Stimulated activated effector memory CD8-positive, alpha-beta T cell treated with anti-CD3 and anti-CD28 coated beads, Interleukin-12 subunit alpha, Interleukin-12 subunit beta, amount 100 ng/mL, for 72 hours (primary cell): ENCODE results near the gene UCN3.

Experiments
- ATAC-seq: fragments of 150-1000 bp; cut with Tn5 transposase; 2 replicates; pipeline ENCODE4 v1.10.0; 2021
- DNase-seq, 2 donors: peaks; one replicate each; pipeline ENCODE4 v3.0.0; 2021 to 2022; ENCODE audit warnings: low spot score in 2 of 2
- H3K27ac Mint-ChIP-seq: one replicate; pipeline ENCODE4 v1.8.0; 2022; ENCODE audit warnings: mild to moderate bottlenecking, mixed read lengths
- H3K36me3 Mint-ChIP-seq: one replicate; pipeline ENCODE4 v1.8.0; 2022; ENCODE audit warnings: mild to moderate bottlenecking, mixed read lengths
- H3K4me1 Mint-ChIP-seq: one replicate; pipeline ENCODE4 v1.8.0; 2022; ENCODE audit warnings: mixed read lengths
- H3K4me3 Mint-ChIP-seq: one replicate; pipeline ENCODE4 v1.8.0; 2022; ENCODE audit warnings: mild to moderate bottlenecking, mixed read lengths
- H3K9me3 Mint-ChIP-seq: one replicate; pipeline ENCODE4 v1.8.0; 2022; ENCODE audit warnings: mixed read lengths

The UCN3 gene, protein sequence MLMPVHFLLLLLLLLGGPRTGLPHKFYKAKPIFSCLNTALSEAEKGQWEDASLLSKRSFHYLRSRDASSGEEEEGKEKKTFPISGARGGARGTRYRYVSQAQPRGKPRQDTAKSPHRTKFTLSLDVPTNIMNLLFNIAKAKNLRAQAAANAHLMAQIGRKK

DNA sequence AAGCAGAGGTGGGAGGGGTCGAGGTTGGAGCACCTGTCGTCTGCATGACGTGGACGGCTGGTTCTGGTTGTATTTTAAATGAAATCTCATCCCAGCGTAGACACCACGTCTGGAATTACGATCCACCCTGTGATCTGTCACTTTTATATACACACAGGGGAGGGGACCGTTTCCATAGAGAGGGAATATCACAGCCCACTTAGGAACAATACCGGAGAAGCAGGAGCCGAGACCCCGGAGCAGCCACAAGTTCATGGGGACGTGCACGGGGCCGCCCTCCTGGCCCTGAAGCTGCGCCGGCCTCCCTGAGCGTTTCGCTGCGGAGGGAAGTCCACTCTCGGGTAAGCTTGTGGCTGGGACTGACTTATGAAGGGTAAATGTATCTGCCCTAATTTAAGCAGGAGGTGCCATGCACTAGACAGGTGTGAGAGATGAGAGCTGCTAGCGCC is at the start of gene UCN3:
Gene UCN3, plus strand, starts transcription at position 77 of the 449 bp plus-strand sequence. CDS start 8,755 bp downstream, outside the sequence.
- Mint-ChIP-seq H3K36me3 (no peaks in the 10 kb centered on the region), H3K4me1 (peaks cover 4% of the 10 kb centered on the region), H3K27ac (no peak within 1 kb of the TSS), H3K9me3 (no peaks in the 10 kb centered on the region), H3K4me3 (no peak within 1 kb of the TSS)
- DNase-seq (no peak), ATAC-seq (no peak)

DNA sequence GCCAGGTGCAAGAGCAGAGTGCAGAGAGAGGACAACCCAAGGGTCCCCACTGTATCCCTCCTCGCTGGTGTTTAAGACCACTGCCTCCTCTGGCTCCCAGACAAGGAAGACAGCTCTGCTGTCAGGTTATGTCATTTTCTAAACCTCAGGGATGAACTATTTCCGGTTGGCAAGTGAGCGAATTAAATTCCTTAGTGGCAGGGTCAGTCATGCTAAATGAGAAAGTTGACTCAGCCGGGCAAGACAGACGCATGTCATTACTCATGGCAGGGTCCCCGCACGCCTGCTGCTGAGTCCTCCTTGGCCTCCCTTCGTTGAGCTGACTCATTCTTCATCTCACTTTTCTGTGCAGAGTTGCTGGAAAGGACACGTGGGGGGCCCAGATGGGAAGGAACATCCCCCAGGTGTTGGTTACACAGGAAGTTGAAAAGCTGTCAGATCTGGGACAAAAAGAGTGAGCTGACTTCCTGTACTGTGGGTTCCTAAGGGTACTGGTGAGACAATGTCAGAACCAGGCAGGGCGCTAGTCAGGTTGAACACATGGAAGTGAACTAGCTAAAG is 47.1 kb upstream of the UCN3 start:
- Mint-ChIP-seq H3K27ac (peak overlapping the region; percentile 67), H3K4me3 (no peak overlapping the region), H3K9me3 (no peaks in the 10 kb centered on the region), H3K36me3 (no peaks in the 10 kb centered on the region), H3K4me1 (peaks cover 59% of the 10 kb centered on the region)
- DNase-seq (peak; percentile 20 to 73), ATAC-seq (peak; percentile 99)

DNA sequence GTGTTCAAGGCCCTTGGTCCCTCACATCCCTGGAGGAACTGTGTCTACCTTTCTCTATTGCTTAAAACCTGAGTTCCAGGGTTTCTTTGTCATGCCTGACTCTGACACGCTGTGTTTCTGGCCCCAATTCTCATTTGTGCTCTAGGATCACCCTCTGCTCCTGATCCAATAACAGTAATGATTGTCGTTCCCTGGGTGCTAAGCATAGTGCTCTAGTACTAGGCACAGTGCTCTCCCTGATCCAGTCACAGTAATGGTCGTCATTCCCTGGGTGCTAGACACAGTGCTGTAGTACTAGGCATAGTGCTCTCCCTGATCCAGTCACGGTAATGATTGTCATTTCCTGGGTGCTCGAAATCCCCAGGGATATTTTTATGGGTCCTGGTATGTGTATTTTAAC is 46.6 kb upstream of the UCN3 start:
- peak overlapping the region; percentile 67 for H3K27ac Mint-ChIP-seq
- DNase-seq (no peak), ATAC-seq (no peak)
- no peaks in the 10 kb centered on the region for H3K36me3 Mint-ChIP-seq
- no peak overlapping the region for H3K4me3 Mint-ChIP-seq
- H3K9me3 Mint-ChIP-seq = no peaks in the 10 kb centered on the region
- peaks cover 59% of the 10 kb centered on the region for H3K4me1 Mint-ChIP-seq

DNA sequence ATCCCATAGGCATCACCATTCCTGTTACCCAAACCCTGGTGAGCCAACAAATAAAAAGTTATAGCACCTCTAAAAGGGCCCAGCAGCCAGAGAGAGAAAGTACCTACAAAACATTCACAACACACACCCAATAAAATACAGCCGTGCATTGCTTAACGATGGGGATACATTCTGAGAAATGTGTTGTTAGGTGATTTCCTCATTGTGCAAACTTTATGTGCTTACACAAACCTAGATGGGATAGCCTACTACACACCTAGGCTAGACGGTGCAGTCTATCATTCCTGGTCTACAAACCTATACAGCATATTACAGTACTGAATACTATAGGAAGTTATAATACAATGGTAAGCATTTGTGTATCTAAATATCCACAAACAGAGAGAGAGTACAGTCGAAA is 44.9 kb upstream of the UCN3 start:
- ATAC-seq = no peak
- Mint-ChIP-seq H3K27ac (no peak overlapping the region), H3K9me3 (no peaks in the 10 kb centered on the region), H3K36me3 (no peaks in the 10 kb centered on the region), H3K4me1 (peaks cover 43% of the 10 kb centered on the region), H3K4me3 (no peak overlapping the region)
- no peak for DNase-seq

DNA sequence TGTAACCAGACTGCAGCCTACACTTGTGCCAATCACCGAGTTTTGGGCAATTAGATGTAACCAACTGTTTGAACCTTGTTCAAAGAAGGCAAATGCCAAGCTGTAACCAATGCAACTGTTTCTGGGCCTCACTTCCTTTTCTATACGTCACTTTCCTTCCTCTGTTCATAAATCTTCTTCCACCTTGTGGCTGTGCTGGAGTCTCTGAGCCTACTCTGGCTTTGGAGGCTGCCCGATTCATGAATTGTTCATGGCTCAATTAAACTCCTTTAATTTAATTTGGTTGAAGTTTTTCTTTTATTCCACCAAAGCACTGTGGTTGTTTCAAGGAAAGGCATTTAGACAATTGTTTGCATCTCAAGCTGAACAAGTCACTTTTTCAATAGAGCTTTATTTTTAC is 43.5 kb upstream of the UCN3 start:
- Mint-ChIP-seq H3K36me3 (no peaks in the 10 kb centered on the region), H3K27ac (no peak overlapping the region), H3K4me1 (peaks cover 29% of the 10 kb centered on the region), H3K4me3 (no peak overlapping the region), H3K9me3 (no peaks in the 10 kb centered on the region)
- DNase-seq (no peak), ATAC-seq (no peak)

DNA sequence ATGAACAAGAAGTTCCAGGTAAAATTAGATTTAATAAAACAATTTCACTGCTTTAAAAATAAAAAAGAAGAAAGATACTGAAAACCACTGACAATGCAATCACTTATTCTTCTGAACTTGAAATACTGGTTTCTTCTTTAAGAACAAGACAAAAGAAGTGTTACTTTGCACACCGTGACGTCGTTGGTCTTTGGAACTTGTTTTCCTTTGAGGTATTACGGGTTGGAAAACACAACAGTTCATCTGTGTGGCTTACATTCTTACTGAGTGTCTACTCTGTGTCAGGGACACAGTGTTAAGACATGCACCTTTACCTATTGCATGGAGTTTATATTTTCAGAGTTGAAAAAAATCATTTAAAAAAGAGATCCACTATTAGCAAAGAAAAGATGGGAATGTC is 41.3 kb upstream of the UCN3 start:
- H3K36me3 Mint-ChIP-seq = no peaks in the 10 kb centered on the region
- no peak overlapping the region for H3K4me3 Mint-ChIP-seq
- H3K4me1 Mint-ChIP-seq = peaks cover 7% of the 10 kb centered on the region
- DNase-seq (no peak), ATAC-seq (no peak)
- no peaks in the 10 kb centered on the region for H3K9me3 Mint-ChIP-seq
- H3K27ac Mint-ChIP-seq = no peak overlapping the region

DNA sequence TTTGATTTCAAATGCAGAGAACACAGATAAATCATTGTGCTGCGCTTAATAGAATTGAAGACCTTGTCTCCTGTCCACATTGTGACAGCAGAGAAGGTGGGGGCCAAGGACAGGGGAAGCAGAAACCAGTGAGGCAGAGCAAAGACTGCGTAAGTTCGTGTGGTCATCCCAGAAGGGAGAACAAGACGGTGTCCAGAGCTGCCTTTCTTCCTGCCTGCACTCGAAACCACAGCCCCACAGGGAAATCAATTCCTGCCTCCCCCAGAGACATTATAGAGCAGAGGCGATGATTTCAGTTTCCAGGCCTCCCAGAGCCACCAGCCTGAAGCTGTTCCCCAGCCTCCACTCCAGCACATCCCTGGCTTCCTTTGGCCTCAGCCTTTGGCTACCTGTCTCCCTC is 39.7 kb upstream of the UCN3 start:
- DNase-seq (no peak), ATAC-seq (no peak)
- H3K36me3 Mint-ChIP-seq = no peaks in the 10 kb centered on the region
- H3K27ac Mint-ChIP-seq = no peak overlapping the region
- no peaks in the 10 kb centered on the region for H3K9me3 Mint-ChIP-seq
- no peaks in the 10 kb centered on the region for H3K4me1 Mint-ChIP-seq
- no peak overlapping the region for H3K4me3 Mint-ChIP-seq

DNA sequence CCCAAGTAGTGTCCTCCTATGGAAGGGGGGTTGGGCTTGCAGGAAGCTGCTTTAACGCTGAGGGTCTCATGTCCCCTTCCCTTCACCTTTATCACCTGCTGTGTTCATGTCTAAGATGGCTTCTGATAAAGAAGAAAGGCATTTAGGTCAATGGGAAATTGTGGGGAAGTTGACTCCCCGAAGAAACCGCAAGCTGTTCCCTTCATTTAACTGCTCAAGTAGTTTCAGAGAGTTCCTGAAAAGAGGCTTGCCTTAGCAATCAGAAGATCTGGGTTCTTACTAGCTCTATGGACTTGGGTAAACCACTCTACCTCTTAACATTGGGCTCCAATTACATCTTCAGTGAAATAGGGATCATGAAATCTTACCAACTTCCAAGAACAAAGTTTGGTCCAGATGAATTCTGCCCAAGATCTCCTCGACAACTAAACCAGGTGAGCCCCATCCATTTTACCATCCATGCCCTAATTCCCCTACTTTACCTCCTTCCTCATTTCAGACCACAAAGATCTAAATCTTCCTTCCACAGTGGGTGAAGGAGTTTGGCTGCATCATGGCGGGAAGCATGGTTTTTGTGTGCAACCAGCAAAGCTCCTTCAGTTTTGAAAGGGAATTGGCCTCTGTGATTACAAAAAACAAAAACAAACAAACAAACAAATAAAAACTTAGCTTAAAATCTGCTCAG is 30.4 kb upstream of the UCN3 start:
- H3K27ac Mint-ChIP-seq = peak overlapping the region; percentile 46
- no peak for ATAC-seq
- no peak for DNase-seq
- peaks cover 3% of the 10 kb centered on the region for H3K9me3 Mint-ChIP-seq
- no peak overlapping the region for H3K4me3 Mint-ChIP-seq
- no peaks in the 10 kb centered on the region for H3K36me3 Mint-ChIP-seq
- H3K4me1 Mint-ChIP-seq = peaks cover 37% of the 10 kb centered on the region

DNA sequence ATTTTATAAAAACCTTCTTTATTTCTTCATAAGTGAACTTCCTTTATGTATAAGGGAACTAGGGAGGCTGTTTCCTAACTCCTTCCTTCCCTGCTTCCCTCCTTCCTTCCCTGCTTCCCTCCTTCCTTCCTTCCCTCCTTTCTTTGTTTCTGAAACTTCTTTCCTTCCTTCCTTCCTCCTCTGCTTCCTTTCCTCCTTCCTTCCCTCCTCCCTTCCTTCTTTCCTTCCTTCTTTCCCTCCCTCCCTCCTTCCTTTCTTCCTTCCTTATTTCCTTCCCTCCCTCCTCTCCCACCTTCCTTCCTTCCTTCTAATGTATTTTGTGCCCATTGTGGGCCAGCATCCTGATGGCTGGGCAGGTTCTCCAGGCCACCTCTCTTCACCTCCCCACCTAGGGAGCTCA is 26.8 kb upstream of the UCN3 start:
- no peak for DNase-seq
- no peaks in the 10 kb centered on the region for H3K36me3 Mint-ChIP-seq
- H3K4me1 Mint-ChIP-seq = peaks cover 37% of the 10 kb centered on the region
- no peak for ATAC-seq
- no peak overlapping the region for H3K27ac Mint-ChIP-seq
- no peak overlapping the region for H3K4me3 Mint-ChIP-seq
- H3K9me3 Mint-ChIP-seq = peaks cover 3% of the 10 kb centered on the region

DNA sequence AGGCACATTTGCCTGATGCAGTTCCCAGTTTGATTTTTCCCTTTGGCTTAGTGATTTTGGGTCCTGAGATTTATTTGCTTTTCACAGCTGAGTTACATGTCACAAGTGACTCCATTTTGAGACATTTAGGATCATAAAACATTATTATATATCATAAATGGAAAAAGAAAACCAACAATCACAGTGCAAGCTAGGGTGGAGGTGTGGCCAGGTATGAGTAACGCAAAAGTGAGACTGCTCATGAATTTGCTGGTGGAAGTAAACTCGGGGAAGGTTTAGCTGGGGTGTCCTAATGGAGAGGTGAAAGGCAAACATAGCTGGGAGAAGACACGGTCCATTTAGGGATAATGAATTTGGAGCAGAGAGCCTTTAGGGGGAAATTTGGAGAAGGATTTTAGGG is 21.7 kb upstream of the UCN3 start:
- Mint-ChIP-seq H3K4me3 (no peak overlapping the region), H3K4me1 (peaks cover 5% of the 10 kb centered on the region), H3K36me3 (no peaks in the 10 kb centered on the region), H3K9me3 (no peaks in the 10 kb centered on the region), H3K27ac (no peak overlapping the region)
- DNase-seq (no peak), ATAC-seq (no peak)

DNA sequence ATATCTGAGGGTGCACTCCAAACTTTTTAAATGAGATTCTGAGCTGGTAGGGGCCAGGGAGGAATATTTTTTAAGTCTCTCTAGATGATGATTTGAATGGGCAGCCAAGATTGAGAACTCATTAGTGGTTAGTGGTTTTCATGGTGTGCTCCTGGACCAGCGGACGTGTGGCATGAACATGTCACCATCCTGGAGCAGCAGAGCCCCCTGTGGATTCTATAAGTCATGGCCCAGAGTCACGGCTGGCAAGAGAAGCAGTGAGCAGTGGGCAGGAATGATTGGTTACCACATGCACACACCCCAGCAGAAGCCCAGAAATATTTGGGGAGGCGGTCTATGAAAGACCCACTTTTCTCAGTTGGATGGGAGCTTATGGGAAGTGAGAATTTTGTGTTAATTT is 21.2 kb upstream of the UCN3 start:
- ATAC-seq (peak; percentile 59), DNase-seq (no peak)
- no peaks in the 10 kb centered on the region for H3K36me3 Mint-ChIP-seq
- no peak overlapping the region for H3K4me3 Mint-ChIP-seq
- H3K27ac Mint-ChIP-seq = no peak overlapping the region
- no peaks in the 10 kb centered on the region for H3K9me3 Mint-ChIP-seq
- H3K4me1 Mint-ChIP-seq = peaks cover under 1% of the 10 kb centered on the region

DNA sequence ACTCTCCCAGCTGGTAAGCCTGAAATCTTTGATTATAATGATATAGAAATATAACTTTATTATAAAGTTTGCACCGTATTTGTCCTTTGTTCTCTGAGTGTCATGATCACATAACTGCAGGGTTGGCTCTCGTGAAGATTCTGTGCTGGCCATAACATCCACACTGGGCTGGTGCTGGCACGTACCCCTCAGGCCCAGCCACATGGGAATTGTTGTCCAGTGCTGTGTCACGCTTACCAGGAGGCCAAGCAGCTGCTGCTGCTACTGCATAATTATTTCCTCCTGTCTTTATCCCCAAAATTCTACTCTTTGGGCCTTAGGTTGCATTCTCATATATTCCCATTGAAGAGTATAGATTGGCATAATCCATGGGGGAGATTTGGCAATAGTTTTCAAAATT is 20.8 kb upstream of the UCN3 start:
- Mint-ChIP-seq H3K4me3 (no peak overlapping the region), H3K4me1 (no peaks in the 10 kb centered on the region), H3K9me3 (no peaks in the 10 kb centered on the region), H3K36me3 (no peaks in the 10 kb centered on the region), H3K27ac (no peak overlapping the region)
- DNase-seq (no peak), ATAC-seq (no peak)

DNA sequence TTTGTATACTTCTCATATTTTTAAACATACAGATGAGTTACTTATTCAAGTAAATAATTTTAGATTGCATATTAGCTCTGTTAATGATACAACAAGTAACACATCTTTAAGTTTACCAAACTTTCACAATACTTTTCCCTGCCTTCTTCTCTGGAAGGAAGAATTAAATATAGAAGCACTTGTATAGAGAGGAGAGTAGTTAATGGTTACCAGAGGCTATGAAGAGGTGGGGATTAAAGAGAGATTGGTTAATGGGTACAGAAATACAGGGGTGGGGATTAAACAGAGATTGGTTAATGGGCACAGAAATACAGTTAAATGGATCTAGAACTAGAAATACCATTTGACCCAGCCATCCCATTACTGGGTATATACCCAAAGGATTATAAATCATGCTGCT is 20.0 kb upstream of the UCN3 start:
- no peaks in the 10 kb centered on the region for H3K9me3 Mint-ChIP-seq
- no peak overlapping the region for H3K27ac Mint-ChIP-seq
- ATAC-seq = no peak
- H3K4me1 Mint-ChIP-seq = no peaks in the 10 kb centered on the region
- H3K4me3 Mint-ChIP-seq = no peak overlapping the region
- H3K36me3 Mint-ChIP-seq = no peaks in the 10 kb centered on the region
- DNase-seq = no peak

DNA sequence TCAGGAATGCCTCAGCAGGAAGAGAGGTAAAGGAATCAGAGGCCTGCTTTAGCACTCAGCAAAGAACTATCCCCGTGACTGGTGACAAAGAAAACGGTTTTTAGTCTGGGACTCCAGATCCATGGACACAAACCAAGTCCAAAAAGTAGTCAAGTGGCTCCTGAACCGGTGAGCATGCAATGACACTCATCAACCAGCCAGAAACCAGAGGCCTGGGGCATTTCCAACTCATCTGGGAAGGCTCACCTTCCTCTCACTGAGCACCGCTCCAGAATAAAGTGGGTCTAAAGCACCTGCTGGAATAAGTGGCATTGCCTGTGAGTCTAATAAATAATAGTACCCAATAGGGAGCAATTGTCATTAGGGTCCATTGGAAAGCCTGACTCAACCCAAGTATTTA is 17.9 kb upstream of the UCN3 start:
- H3K9me3 Mint-ChIP-seq = no peaks in the 10 kb centered on the region
- H3K27ac Mint-ChIP-seq = no peak overlapping the region
- H3K4me1 Mint-ChIP-seq = no peaks in the 10 kb centered on the region
- H3K36me3 Mint-ChIP-seq = no peaks in the 10 kb centered on the region
- ATAC-seq = no peak
- H3K4me3 Mint-ChIP-seq = no peak overlapping the region
- no peak for DNase-seq

DNA sequence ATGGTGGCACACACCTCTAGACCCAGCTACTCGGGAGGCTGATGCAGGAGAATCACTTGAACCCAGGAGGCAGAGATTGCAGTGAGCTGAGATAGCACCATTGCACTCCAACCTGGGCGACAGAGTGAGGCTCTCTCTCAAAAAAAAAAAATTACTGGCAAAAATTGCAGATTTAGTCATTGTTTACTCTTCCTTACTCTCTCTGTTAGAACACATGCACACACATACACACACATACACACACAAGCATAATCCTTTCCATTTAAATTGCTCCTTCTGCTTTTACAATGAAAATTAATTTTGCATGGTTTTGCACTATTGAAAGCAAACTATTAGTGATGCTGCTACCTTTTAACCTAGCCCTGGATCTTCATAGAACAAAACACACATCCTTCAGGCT is 15.4 kb upstream of the UCN3 start:
- Mint-ChIP-seq H3K4me3 (no peak overlapping the region), H3K9me3 (no peaks in the 10 kb centered on the region), H3K36me3 (no peaks in the 10 kb centered on the region), H3K4me1 (no peaks in the 10 kb centered on the region), H3K27ac (no peak overlapping the region)
- DNase-seq = no peak
- ATAC-seq = no peak

DNA sequence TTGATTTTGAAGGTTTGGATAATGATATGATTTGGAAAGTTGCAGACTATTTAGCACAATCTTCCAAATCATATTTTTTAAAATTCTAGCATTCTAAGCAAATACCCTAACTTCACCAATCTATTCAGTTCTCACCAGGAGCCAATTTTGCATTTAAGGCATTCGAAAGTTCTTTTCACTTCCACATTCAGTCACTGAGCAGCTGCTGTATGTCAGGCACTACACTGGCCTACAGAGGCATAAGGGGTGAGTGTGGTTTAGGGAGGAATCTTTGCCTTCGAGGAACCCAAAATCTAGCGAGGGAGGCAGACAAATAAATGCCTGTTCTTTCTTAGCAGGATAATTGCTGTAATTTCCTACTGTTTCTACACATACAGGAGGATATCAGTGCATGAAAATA is 10.7 kb upstream of the UCN3 start:
- H3K4me1 Mint-ChIP-seq = peaks cover 6% of the 10 kb centered on the region
- H3K36me3 Mint-ChIP-seq = no peaks in the 10 kb centered on the region
- no peak for ATAC-seq
- no peak overlapping the region for H3K4me3 Mint-ChIP-seq
- no peak for DNase-seq
- H3K9me3 Mint-ChIP-seq = no peaks in the 10 kb centered on the region
- H3K27ac Mint-ChIP-seq = no peak overlapping the region
